Panc1 (cell line): ENCODE measurements around the gene AADACL2.

ENCODE experiments used
- CTCF ChIP-seq: fragments of 450-650 bp; IDR thresholded peaks from 2 replicates; pipeline ENCODE4 v1.5.1; 2017; ENCODE audit warnings: mild to moderate bottlenecking
- POLR2AphosphoS5 ChIP-seq: IDR thresholded peaks from 2 replicates; pipeline ENCODE4 v1.6.1; 2012; ENCODE audit warnings: mild to moderate bottlenecking, low read depth, low read length, moderate library complexity
- REST ChIP-seq, 2 experiments: IDR thresholded peaks; 2 replicates each; pipeline ENCODE4 v1.6.1; 2011 to 2012; ENCODE audit warnings: low read depth in 2 of 2, control low read depth in 1 of 2, low read length in 1 of 2, mild to moderate bottlenecking in 1 of 2, moderate library complexity in 1 of 2; ENCODE audit not compliant: insufficient read depth in 1 of 2

GRCh38 chr3:151690645-151691044, 43.1 kb upstream of the AADACL2 start:
- no peak for TF ChIP-seq CTCF
- TF ChIP-seq POLR2AphosphoS5 = no peak
- TF ChIP-seq REST (IDR thresholded peaks at IDR 0.05; ENCODE audit: insufficient read depth in 1 of 2, low read depth in 2 of 2, low read length in 1 of 2) = no peak
